ENCODE data around the gene NCAM2. TPM values are rescaled to one million over a fixed set of nuclear protein-coding genes. Genes with fewer than 3 reads are reported as not detected.

NCAM2 gene
- total RNA-seq, 1 experiment from 2014 or later, result 2.4 TPM

GRCh38 chr21:21291883-21292569, 293.8 kb downstream of the NCAM2 start:
- H4K20me1 ChIP-seq (ENCODE audit: low read length), result no peaks in the 10 kb centered on the region
- no peak overlapping the region for H3K9ac ChIP-seq (ENCODE audit: low read length)
- intact Hi-C loops (cut with micrococcal nuclease), result no loop called here
- ATAC-seq (no peak), DNase-seq (no peak)
- H3K27ac ChIP-seq (ENCODE audit: low read length), result no peak overlapping the region
- no peaks in the 10 kb centered on the region for H3K27me3 ChIP-seq (ENCODE audit: low read length)
- ChIA-PET POLR2A (ENCODE audit: unreplicated experiment) (no interaction called here), CTCF (no interaction called here)
- no peak overlapping the region for H3K4me2 ChIP-seq (ENCODE audit: low read length)
- no peaks in the 10 kb centered on the region for H3K79me2 ChIP-seq (ENCODE audit: low read length)
- H3K9me2 ChIP-seq (replicated peaks; ENCODE audit: low read length), result no peaks in the 10 kb centered on the region
- no peaks in the 10 kb centered on the region for H3K36me3 ChIP-seq (ENCODE audit: low read depth, low read length)
- BruUV-seq (replicated peaks), result no TSS peak
- H2AFZ ChIP-seq (ENCODE audit: low read length), result no peak overlapping the region
- no peaks in the 10 kb centered on the region for H3K9me3 ChIP-seq (ENCODE audit: low read length)
- H3K4me3 ChIP-seq (ENCODE audit: low read length), result no peak overlapping the region
- no peaks in the 10 kb centered on the region for H3F3A ChIP-seq (ENCODE audit: low read length, unreplicated experiment)
- TF ChIP-seq CTCF (conservative IDR thresholded peaks at IDR 0.05; ENCODE audit: low read depth, low read length) (no peak), EZH2 (IDR thresholded peaks at IDR 0.05; ENCODE audit: low read length, unreplicated experiment) (no peak), EZH2phosphoT487 (IDR thresholded peaks at IDR 0.05; ENCODE audit: borderline replicate concordance, low read length) (no peak)
- H3K4me1 ChIP-seq (ENCODE audit: insufficient read depth, low read length), result no peaks in the 10 kb centered on the region

GRCh38 chr21:21295303-21295702, 297.1 kb downstream of the NCAM2 start:
- H3K9me2 ChIP-seq (replicated peaks; ENCODE audit: low read length), result no peaks in the 10 kb centered on the region
- H3K79me2 ChIP-seq (ENCODE audit: low read length), result no peaks in the 10 kb centered on the region
- H3K27ac ChIP-seq (ENCODE audit: low read length), result no peak overlapping the region
- H2AFZ ChIP-seq (ENCODE audit: low read length), result no peak overlapping the region
- intact Hi-C loops (cut with micrococcal nuclease), result no loop called here
- no peaks in the 10 kb centered on the region for H3K27me3 ChIP-seq (ENCODE audit: low read length)
- no peaks in the 10 kb centered on the region for H4K20me1 ChIP-seq (ENCODE audit: low read length)
- POLR2A ChIA-PET (ENCODE audit: unreplicated experiment), result no interaction called here
- H3F3A ChIP-seq (ENCODE audit: low read length, unreplicated experiment), result no peaks in the 10 kb centered on the region
- H3K4me1 ChIP-seq (ENCODE audit: insufficient read depth, low read length), result no peaks in the 10 kb centered on the region
- H3K36me3 ChIP-seq (ENCODE audit: low read depth, low read length), result no peaks in the 10 kb centered on the region
- H3K9me3 ChIP-seq (ENCODE audit: low read length), result peaks cover 6% of the 10 kb centered on the region; the same call in 1 of the 2 replicates
- CTCF ChIA-PET, result no interaction called here
- H3K4me2 ChIP-seq (ENCODE audit: low read length), result no peak overlapping the region
- H3K4me3 ChIP-seq (ENCODE audit: low read length), result no peak overlapping the region
- no peak for ATAC-seq
- TF ChIP-seq CTCF (conservative IDR thresholded peaks at IDR 0.05; ENCODE audit: low read depth, low read length) (peak; percentile 22; the same call in 1 of the 2 replicates), EZH2phosphoT487 (IDR thresholded peaks at IDR 0.05; ENCODE audit: borderline replicate concordance, low read length) (no peak)
- H3K9ac ChIP-seq (ENCODE audit: low read length), result no peak overlapping the region
- DNase-seq, result no peak
- no TSS peak for BruUV-seq (replicated peaks)

GRCh38 chr21:21297211-21297610, 299.0 kb downstream of the NCAM2 start:
- ChIA-PET POLR2A (ENCODE audit: unreplicated experiment) (no interaction called here), CTCF (no interaction called here)
- H3K4me2 ChIP-seq (ENCODE audit: low read length), result no peak overlapping the region
- TF ChIP-seq EZH2phosphoT487 (IDR thresholded peaks at IDR 0.05; ENCODE audit: borderline replicate concordance, low read length), result no peak
- H3K4me1 ChIP-seq (ENCODE audit: insufficient read depth, low read length), result no peaks in the 10 kb centered on the region
- no peaks in the 10 kb centered on the region for H4K20me1 ChIP-seq (ENCODE audit: low read length)
- H2AFZ ChIP-seq (ENCODE audit: low read length), result no peak overlapping the region
- H3K9me2 ChIP-seq (replicated peaks; ENCODE audit: low read length), result no peaks in the 10 kb centered on the region
- H3K79me2 ChIP-seq (ENCODE audit: low read length), result no peaks in the 10 kb centered on the region
- no peak overlapping the region for H3K9ac ChIP-seq (ENCODE audit: low read length)
- no peaks in the 10 kb centered on the region for H3K27me3 ChIP-seq (ENCODE audit: low read length)
- BruUV-seq (replicated peaks), result no TSS peak
- no peaks in the 10 kb centered on the region for H3K36me3 ChIP-seq (ENCODE audit: low read depth, low read length)
- intact Hi-C loops (cut with micrococcal nuclease), result no loop called here
- no peaks in the 10 kb centered on the region for H3F3A ChIP-seq (ENCODE audit: low read length, unreplicated experiment)
- no peak overlapping the region for H3K27ac ChIP-seq (ENCODE audit: low read length)
- H3K4me3 ChIP-seq (ENCODE audit: low read length), result no peak overlapping the region
- DNase-seq (no peak), ATAC-seq (peak; percentile 62)
- H3K9me3 ChIP-seq (ENCODE audit: low read length), result peaks cover 6% of the 10 kb centered on the region; the same call in 1 of the 2 replicates

All from PC-3 (cell line).